H1 (cell line): Measurements from ENCODE around the gene SMYD3. TPM values are rescaled to one million over a fixed set of nuclear protein-coding genes. Genes with fewer than 3 reads are reported as not detected.

Experiments used
- BCL11A ChIP-seq, 2 experiments: IDR thresholded peaks; one replicate each; pipeline ENCODE4 v1.6.1; 2011; ENCODE audit warnings: low read depth in 2 of 2, low read length in 2 of 2, mild to moderate bottlenecking in 2 of 2
- RAD21 ChIP-seq, 2 experiments: IDR thresholded peaks in 1 of 2; conservative IDR thresholded peaks in 1 of 2; 2 replicates each; pipeline ENCODE4 v1.6.1; 2011; ENCODE audit warnings: low read depth in 2 of 2, low read length in 2 of 2, improper control_type of control experiment in 1 of 2, inconsistent platforms in 1 of 2, mild to moderate bottlenecking in 1 of 2, moderate library complexity in 1 of 2
- RFX5 ChIP-seq: IDR thresholded peaks from 2 replicates; pipeline ENCODE4 v1.6.1; 2011; ENCODE audit warnings: low read depth, low read length, improper control_type of control experiment, borderline replicate concordance
- SP4 ChIP-seq: IDR thresholded peaks from 2 replicates; pipeline ENCODE4 v1.6.1; 2012; ENCODE audit warnings: low read length, inconsistent platforms
- polyA plus RNA-seq, 7 experiments: library from polyadenylated mRNA; depleted of rRNA in 3 of 7; stranded (reverse) in 5 of 7; unstranded in 2 of 7; fragments of >200 nt in 5 of 7; fragments of 200-250 nt in 2 of 7; gene quantifications; 1 replicate in 5 of 7; 2 replicates in 1 of 7; 4 replicates in 1 of 7; pipeline versions ENCODE4 v1.2.1 to v1.2.3, GENCODE V29; 2011 to 2013; ENCODE audit warnings: missing spikeins in 2 of 7, mixed read lengths in 2 of 7
- total RNA-seq: library from RNA; stranded (reverse); fragmentation: NEBNext Ultra II Directional; extraction: Animal tissue kit (Norgen Biotek cat#: 25700); gene quantifications from 2 replicates; pipeline ENCODE4 v1.2.1, GENCODE V29; 2021

The SMYD3 gene
- total and polyA plus RNA-seq, 2 of the 8 experiments (the other 6 are each of a cell fraction or from before 2014, with no cell fraction given) = 17.3 to 25.4 TPM

DNA sequence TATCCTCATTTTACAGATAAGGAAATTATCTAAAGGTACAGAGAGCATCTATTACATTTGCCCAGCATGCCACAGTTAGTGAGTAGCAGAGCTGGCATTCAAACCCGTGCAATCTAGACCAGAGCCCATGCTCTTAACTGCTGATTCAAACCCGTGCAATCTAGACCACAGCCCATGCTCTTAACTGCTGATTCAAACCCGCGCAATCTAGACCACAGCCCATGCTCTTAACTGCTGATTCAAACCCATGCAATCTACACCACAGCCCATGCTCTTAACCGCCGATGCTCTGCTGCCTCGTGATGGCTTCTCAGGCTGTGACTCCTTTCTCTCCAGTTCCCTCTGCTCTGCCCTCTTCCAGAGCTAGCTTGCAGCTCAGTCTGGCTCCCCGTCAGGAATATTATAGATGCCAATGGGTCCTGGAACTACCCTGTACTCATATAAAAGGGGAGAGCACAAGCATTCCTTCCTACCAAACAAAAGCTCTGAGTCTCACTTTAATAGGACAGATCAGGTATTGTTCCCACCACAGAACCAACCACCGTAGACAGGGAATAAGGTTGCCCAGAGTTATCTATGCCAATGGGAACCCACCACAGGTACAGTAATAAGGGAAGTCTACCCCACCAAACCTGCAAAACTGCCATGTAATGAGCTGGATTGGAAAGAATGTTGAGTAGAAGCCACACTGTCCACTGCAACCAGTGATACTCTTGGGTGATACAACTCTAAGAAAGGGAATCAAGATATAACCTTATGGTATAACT is 78.4 kb downstream of the SMYD3 start (continued):
- no peak for TF ChIP-seq RFX5
- no peak for TF ChIP-seq RAD21 (IDR thresholded peaks at IDR 0.05 in 1 of 2, conservative IDR thresholded peaks at IDR 0.05 in 1 of 2; ENCODE audit: low read depth in 2 of 2, low read length in 2 of 2)
- TF ChIP-seq SP4 = no peak
- no peak for TF ChIP-seq BCL11A (IDR thresholded peaks at IDR 0.05; ENCODE audit: low read depth in 2 of 2, low read length in 2 of 2)
